GM18520 (cell line): ENCODE data around the gene ECSCR.
A peak's percentile ranks its signal among the peaks of the same experiment; 100 is the strongest.

Experiments used
- ATAC-seq: cut with Tn5 transposase; IDR thresholded peaks from one replicate; pipeline ENCODE4 v1.9.1; 2021; ENCODE audit not compliant: unreplicated experiment

ECSCR gene

DNA sequence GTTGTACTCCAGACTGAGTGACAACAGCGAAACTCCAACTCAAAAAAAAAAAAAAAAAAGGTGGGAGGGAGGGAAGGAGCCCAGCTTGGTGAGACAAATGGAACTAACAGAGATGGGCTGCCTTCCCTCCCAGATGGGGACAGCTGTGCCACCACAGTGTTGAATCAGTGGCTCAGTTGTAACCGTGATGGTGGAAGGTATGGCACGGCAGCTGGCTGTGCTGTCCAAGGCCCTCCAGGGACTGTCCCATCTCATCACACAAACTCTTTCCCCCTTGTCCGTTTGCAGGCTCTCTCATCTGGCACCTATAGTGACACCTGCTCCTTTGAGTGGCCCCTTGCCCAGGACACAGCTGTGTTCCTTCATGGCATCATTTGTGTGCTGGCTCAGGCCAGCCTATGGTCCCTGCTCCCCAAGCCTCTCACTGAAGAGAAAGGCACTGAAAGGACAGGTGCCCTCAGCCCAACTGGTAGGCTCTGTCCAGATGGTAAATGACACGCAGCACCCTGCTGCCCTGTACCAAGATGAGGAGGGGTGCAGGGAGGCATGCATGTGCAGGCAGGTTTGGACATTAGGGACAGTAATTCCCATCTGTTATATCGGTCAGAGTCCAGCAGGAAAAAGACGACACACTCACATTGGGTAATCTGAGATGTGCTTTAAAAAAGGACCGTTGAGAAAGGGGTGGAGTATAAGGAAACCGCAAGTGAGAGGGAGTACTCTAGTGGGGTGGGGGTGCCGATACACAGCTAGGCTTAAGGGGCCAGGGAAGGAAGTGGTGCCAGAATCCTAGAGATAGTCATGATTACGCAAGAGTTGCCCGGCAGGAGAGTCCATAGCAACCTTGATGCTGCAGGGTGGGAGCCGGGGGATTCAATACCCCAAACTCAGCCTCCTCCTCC is 12.6 kb upstream of the ECSCR start:
- no peak for ATAC-seq

DNA sequence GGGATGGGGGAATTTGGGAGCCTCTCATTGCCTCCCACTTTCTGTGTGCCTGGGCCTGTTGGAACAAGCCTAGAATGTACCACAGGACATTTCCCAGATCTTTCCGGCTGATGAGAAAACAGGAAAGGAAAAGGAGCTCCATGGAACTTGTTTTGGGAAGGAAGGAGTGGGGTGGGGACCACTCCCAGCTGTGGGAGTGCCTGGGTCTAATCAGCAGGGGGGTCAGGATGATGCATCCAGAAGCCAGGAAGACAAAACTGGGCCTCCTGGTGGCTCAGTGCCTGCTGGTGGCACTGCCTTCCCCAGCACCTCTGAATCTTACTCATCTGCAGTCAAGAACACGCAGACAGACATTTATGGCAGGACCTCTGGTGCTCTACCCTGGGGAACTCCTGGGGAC is 11.0 kb upstream of the ECSCR start:
- no peak for ATAC-seq

- ATAC-seq = no peak
Measured at GRCh38 chr5:139473105-139473504, 10.6 kb upstream of the ECSCR start.

GRCh38 chr5:139472386-139473030 is 10.0 kb upstream of the ECSCR start:
- ATAC-seq = no peak

- ATAC-seq = no peak
Measured at GRCh38 chr5:139470821-139471300, 8.3 kb upstream of the ECSCR start, which contains the start of gene SMIM33. TSS of gene SMIM33 (plus strand) at chr5:139471004. CDS start at chr5:139471122, 118 bp downstream.

- ATAC-seq = no peak
Measured at GRCh38 chr5:139468421-139468931, 5.9 kb upstream of the ECSCR start.

DNA sequence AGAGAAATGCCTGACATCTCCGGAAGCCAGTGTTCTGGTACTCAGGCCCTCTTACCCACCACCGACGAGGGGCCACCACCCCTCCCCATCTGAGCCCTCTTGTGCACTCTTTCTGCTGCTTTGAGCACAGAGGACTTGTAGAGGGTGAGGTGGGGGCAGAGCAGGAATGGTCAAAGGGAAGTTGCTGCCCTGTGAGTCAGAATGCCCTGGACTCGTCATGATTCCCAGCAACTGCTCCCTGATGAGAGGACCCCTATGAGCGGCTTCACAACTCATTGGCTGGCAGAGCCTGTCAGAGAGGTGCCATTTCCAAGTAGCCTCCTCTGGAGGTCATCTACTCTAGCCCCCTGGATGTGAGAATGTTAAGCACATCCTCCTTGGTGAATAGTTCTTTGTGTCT is 845 bp downstream of the ECSCR start:
- no peak for ATAC-seq

GRCh38 chr5:139461176-139461575 is 1.4 kb downstream of the ECSCR start:
- ATAC-seq = no peak

GRCh38 chr5:139460455-139460854 is 2.1 kb downstream of the ECSCR start:
- ATAC-seq = no peak

DNA sequence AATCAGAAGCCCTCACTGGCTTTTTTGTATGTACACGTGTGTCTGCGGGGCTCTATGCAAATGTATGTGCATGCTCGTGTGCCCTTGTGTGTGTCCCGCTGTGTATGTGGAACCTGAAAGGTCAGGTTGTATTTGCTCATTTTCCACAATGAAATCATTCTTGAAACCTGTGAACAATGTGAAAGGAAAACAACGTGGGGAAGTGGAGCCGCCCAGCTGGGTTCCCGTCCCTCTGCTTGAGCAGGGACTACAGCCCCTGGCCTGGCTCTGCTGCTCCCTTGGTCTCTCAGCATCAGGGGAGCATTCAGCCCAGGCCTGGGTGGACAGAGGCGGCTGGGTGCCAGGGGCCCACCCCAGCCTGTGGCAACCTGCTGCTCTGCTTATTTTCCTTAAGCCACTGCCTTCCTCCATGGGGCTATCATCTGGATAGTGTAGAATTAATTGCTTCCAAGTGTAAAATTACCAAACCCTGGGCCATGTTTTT is 3.0 kb downstream of the ECSCR start:
- peak; percentile 28 for ATAC-seq

- ATAC-seq = peak; percentile 66
Measured at GRCh38 chr5:139458580-139459407, 3.7 kb downstream of the ECSCR start.

GRCh38 chr5:139457653-139458306 is 4.8 kb downstream of the ECSCR start:
- ATAC-seq = no peak

DNA sequence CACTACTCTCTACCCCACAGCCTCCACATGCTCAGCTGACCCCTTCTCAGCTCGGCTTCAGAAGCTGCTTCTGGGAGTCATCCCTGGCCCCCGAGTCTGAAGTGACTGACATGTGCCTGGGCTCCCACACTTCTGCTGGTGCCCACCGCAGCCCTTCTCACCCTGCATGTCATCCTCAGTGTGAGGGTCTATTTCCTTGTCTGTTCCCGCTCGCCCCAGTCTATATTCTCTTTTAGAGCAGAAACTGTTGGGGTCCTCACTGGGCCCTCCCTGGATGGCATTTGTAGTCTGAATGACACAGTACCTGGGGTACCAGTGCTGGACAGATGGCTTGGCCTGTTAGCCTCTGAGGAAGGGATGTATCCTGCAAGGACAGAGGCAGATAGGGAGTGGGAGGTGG is 5.3 kb downstream of the ECSCR start:
- no peak for ATAC-seq

DNA sequence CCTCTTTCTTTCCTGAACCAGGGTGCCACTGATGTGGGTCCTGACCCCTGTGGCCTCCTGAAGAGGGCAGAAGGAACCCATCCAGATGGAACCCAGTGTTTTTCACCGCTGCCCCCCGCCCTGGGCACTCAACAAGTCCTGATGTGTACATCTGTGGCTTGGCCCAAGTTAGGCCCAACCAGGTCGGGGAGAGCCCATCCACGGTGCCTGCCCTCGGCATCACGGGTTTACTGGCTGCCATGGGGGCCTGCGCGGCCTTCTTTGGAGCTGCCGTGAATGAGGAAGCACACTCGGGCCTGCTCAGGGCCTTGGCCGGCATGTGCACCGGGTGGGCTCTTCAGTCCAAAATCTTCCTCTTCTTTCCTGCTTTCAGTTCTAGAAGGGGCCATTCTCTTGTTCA is 5.8 kb downstream of the ECSCR start:
- no peak for ATAC-seq

DNA sequence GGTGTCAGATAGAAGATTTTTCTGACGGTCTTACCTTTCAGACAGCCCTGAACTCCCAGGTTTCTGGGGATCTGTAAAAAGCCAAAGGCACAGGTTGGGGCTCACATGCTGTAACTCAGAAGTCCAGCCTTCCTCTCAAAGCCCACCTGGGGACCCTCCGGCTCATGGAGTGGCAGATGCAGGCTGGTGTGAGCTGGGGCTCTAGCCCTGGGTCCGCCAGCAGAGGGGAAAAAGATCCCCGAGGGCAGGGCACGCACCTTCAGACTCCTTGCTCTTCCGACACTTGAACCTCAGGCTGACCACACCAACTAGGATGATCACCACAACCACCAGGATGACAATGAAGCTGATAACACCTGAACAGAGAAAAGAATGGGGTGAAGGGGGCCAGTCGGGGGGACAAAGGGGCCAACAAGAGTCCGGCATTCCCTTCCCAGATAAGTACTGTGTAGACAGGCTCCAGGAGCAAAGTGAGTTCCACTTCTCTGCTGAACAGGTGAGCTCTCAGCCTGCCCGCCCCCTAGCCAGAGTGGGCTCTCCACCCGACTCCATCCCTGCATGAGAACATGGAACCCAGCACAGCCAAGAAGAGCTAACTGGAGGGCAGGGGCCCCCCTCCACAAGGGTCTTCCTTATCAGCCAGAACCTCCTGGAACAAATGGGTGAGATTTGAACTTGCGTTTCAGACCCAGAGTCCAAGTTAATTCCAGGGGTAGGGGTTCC is 7.8 kb downstream of the ECSCR start:
- no peak for ATAC-seq

GRCh38 chr5:139453683-139454567 is 8.6 kb downstream of the ECSCR start:
- ATAC-seq = no peak

DNA sequence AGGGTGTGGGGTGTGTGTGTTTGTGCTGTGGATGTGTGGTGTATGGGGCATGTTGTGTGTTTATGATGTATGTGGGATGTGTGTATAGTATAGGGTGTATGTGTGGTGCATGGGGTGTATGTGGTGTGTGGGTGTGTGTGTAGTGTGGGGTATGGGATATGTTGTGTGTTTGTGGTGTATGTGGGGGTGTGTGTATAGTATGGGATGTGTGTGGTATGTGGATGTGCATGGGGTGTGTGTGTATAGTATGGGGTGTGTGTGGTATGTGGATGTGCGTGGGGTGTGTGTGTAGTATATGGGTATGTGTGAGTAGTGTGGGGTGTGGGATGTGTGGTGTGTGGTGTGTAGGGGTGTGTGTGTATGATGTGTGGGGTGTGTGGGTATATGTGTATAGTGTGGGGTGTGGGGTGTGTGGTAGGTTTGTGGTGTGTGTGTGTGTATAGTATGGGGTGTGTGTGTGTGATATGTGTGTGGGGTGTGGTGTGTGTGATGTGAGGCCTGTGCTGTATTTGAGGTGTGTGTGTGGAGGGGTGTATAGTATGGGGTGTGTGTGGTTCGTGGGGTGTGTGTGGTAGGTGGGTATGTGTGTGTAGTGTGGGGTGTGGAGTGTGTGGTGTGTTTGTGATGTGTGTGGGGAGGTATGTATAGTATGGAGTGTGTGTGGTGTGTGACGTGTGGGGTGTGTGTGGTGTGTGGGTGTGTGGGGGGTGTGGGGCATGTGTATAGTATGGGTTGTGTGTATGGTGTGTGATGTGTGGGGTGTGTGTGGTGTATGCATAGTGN is 10.5 kb downstream of the ECSCR start:
- no peak for ATAC-seq

GRCh38 chr5:139451176-139451575 is 11.4 kb downstream of the ECSCR start:
- ATAC-seq = no peak
